ENCODE results near the gene BGLAP.

DNA sequence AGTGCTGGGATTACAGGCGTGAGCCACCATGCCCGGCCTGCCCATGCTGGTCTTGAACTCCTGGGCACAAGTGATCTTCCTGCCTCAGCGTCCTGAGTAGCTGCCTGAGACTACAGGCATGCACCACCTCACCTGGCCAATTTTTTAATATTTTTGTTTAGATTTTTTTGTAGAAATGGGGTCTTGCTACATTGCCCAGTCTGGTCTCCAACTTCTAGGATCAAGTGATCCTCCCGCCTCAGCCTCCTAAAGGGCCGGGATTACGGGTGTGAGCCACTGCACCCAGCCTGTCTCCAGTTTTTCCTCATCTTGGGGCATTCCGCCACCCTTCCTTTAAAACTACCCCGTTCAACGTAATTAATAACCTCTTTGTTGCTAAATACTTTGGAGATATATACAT is 21.8 kb upstream of the BGLAP start:
- no peak for TF ChIP-seq ESRRG (CRISPR knock-in tag; IDR thresholded peaks at IDR 0.05)
- TF ChIP-seq SNAI2 (CRISPR knock-in tag; IDR thresholded peaks at IDR 0.05) = no peak
- no peak for TF ChIP-seq ARNTL (CRISPR knock-in tag; IDR thresholded peaks at IDR 0.05; ENCODE audit: borderline replicate concordance, low read depth)
- TF ChIP-seq BACH2 (CRISPR knock-in tag; IDR thresholded peaks at IDR 0.05; ENCODE audit: borderline replicate concordance) = no peak
- TF ChIP-seq OSR1 (CRISPR knock-in tag; IDR thresholded peaks at IDR 0.05) = no peak
- TF ChIP-seq ZFP30 (CRISPR knock-in tag; IDR thresholded peaks at IDR 0.05) = no peak
- no peak for TF ChIP-seq PPARA (CRISPR knock-in tag; IDR thresholded peaks at IDR 0.05; ENCODE audit: borderline replicate concordance)
- TF ChIP-seq, protein P1, sequence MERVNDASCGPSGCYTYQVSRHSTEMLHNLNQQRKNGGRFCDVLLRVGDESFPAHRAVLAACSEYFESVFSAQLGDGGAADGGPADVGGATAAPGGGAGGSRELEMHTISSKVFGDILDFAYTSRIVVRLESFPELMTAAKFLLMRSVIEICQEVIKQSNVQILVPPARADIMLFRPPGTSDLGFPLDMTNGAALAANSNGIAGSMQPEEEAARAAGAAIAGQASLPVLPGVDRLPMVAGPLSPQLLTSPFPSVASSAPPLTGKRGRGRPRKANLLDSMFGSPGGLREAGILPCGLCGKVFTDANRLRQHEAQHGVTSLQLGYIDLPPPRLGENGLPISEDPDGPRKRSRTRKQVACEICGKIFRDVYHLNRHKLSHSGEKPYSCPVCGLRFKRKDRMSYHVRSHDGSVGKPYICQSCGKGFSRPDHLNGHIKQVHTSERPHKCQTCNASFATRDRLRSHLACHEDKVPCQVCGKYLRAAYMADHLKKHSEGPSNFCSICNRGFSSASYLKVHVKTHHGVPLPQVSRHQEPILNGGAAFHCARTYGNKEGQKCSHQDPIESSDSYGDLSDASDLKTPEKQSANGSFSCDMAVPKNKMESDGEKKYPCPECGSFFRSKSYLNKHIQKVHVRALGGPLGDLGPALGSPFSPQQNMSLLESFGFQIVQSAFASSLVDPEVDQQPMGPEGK (CRISPR knock-in tag; IDR thresholded peaks at IDR 0.05; ENCODE audit: borderline replicate concordance) = no peak
- TF ChIP-seq, protein P2, sequence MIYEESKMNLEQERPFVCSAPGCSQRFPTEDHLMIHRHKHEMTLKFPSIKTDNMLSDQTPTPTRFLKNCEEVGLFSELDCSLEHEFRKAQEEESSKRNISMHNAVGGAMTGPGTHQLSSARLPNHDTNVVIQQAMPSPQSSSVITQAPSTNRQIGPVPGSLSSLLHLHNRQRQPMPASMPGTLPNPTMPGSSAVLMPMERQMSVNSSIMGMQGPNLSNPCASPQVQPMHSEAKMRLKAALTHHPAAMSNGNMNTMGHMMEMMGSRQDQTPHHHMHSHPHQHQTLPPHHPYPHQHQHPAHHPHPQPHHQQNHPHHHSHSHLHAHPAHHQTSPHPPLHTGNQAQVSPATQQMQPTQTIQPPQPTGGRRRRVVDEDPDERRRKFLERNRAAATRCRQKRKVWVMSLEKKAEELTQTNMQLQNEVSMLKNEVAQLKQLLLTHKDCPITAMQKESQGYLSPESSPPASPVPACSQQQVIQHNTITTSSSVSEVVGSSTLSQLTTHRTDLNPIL (CRISPR knock-in tag; IDR thresholded peaks at IDR 0.05; ENCODE audit: low read depth) = no peak
- TF ChIP-seq, protein P3, sequence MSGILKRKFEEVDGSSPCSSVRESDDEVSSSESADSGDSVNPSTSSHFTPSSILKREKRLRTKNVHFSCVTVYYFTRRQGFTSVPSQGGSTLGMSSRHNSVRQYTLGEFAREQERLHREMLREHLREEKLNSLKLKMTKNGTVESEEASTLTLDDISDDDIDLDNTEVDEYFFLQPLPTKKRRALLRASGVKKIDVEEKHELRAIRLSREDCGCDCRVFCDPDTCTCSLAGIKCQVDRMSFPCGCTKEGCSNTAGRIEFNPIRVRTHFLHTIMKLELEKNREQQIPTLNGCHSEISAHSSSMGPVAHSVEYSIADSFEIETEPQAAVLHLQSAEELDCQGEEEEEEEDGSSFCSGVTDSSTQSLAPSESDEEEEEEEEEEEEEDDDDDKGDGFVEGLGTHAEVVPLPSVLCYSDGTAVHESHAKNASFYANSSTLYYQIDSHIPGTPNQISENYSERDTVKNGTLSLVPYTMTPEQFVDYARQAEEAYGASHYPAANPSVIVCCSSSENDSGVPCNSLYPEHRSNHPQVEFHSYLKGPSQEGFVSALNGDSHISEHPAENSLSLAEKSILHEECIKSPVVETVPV (CRISPR knock-in tag; IDR thresholded peaks at IDR 0.05) = no peak
- TF ChIP-seq GLIS3 (CRISPR knock-in tag; IDR thresholded peaks at IDR 0.05) = no peak

Measured in SK-N-SH treated with all-trans-retinoic acid at 6 μM for 48 hours (cell line).